Tibial nerve (tissue), 3 donors: ENCODE results near the gene IDI1.

ENCODE experiments used
- POLR2A ChIP-seq, 2 donors: fragments of 450-650 bp; IDR thresholded peaks; one replicate each; pipeline ENCODE4 v1.6.1; 2017; ENCODE audit warnings: antibody characterized with exemption in 2 of 2, mild to moderate bottlenecking in 2 of 2, moderate library complexity in 2 of 2
- TF ChIP-seq, protein P1 (sequence below), 5 experiments: fragments of 200-600 bp in 3 of 5; fragments of 450-650 bp in 2 of 5; sonication (generic) in 3 of 5; IDR thresholded peaks; one replicate each; pipeline ENCODE4 v1.5.1; 2016 to 2019; ENCODE audit warnings: antibody characterized with exemption in 5 of 5, mild to moderate bottlenecking in 3 of 5, moderate library complexity in 2 of 5

- TF ChIP-seq, protein P1, sequence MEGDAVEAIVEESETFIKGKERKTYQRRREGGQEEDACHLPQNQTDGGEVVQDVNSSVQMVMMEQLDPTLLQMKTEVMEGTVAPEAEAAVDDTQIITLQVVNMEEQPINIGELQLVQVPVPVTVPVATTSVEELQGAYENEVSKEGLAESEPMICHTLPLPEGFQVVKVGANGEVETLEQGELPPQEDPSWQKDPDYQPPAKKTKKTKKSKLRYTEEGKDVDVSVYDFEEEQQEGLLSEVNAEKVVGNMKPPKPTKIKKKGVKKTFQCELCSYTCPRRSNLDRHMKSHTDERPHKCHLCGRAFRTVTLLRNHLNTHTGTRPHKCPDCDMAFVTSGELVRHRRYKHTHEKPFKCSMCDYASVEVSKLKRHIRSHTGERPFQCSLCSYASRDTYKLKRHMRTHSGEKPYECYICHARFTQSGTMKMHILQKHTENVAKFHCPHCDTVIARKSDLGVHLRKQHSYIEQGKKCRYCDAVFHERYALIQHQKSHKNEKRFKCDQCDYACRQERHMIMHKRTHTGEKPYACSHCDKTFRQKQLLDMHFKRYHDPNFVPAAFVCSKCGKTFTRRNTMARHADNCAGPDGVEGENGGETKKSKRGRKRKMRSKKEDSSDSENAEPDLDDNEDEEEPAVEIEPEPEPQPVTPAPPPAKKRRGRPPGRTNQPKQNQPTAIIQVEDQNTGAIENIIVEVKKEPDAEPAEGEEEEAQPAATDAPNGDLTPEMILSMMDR (IDR thresholded peaks at IDR 0.05), result no peak
- no peak for TF ChIP-seq POLR2A (IDR thresholded peaks at IDR 0.05)
These were observed 26.5 kb downstream of the IDI1 start for GRCh38 chr10:1022413-1022812.
